ENCODE results near the gene CLCA2. TPM values are rescaled to one million over a fixed set of nuclear protein-coding genes. Genes with fewer than 3 reads are reported as not detected.

The CLCA2 gene
- total and polyA plus RNA-seq, 7 donors: 0.60 to 2.1 (median 0.60) TPM; not detected in 4

- H3K9me3 ChIP-seq: no peaks in the 10 kb centered on the region
- H3K4me3 ChIP-seq: no peak overlapping the region
- no peaks in the 10 kb centered on the region for H3K4me1 ChIP-seq
- H3K36me3 ChIP-seq: no peaks in the 10 kb centered on the region
- intact Hi-C loops (cut with DNase I): no loop called here
- TF ChIP-seq CTCF (IDR thresholded peaks at IDR 0.05): no peak
- no peak for TF ChIP-seq EP300 (IDR thresholded peaks at IDR 0.05)
- no peak for TF ChIP-seq POLR2AphosphoS5 (IDR thresholded peaks at IDR 0.05)
- no peak for TF ChIP-seq POLR2A (IDR thresholded peaks at IDR 0.05)
- WGBS, 2 donors: 77 to 85% methylated on average over 2 of the region's 2 CpGs
- no peak for DNase-seq
- no peaks in the 10 kb centered on the region for H3K27me3 ChIP-seq
- H3K27ac ChIP-seq: no peak overlapping the region
Measured at GRCh38 chr1:86466109-86466844, 42.3 kb downstream of the CLCA2 start.

- WGBS, 2 donors: 61 to 68% methylated on average over 4 of the region's 4 CpGs
- intact Hi-C loops (cut with DNase I): no loop called here
- no peak for TF ChIP-seq EP300 (IDR thresholded peaks at IDR 0.05)
- TF ChIP-seq POLR2AphosphoS5 (IDR thresholded peaks at IDR 0.05): no peak
- H3K36me3 ChIP-seq: no peaks in the 10 kb centered on the region
- H3K9me3 ChIP-seq: no peaks in the 10 kb centered on the region
- no peak overlapping the region for H3K27ac ChIP-seq
- H3K4me3 ChIP-seq: no peak overlapping the region
- no peaks in the 10 kb centered on the region for H3K4me1 ChIP-seq
- H3K27me3 ChIP-seq: no peaks in the 10 kb centered on the region
- no peak for DNase-seq
Measured at GRCh38 chr1:86466986-86467385, 43.0 kb downstream of the CLCA2 start.

GRCh38 chr1:86468501-86468977, 44.6 kb downstream of the CLCA2 start, which contains the start of gene CLCA1:
TSS of gene CLCA1 (plus strand) at chr1:86468927. CDS start at chr1:86468972, 45 bp downstream.
- intact Hi-C loops (cut with DNase I): no loop called here
- no peak within 1 kb of the TSS for H3K4me3 ChIP-seq
- DNase-seq: no peak

GRCh38 chr1:86470859-86471258, 46.9 kb downstream of the CLCA2 start:
- Histone ChIP-seq H3K36me3 (no peaks in the 10 kb centered on the region), H3K27ac (no peak overlapping the region), H3K4me3 (no peak overlapping the region), H3K4me1 (no peaks in the 10 kb centered on the region), H3K27me3 (no peaks in the 10 kb centered on the region), H3K9me3 (no peaks in the 10 kb centered on the region)
- intact Hi-C loops (cut with DNase I): loop anchor here (10.0 kb wide), 1 partner anchor 234 kb away; the partner anchor contains the start of gene SH3GLB1
- no peak for DNase-seq
- 85 to 88% methylated on average over 10 of the region's 10 CpGs for WGBS, 2 donors
- TF ChIP-seq EP300 (IDR thresholded peaks at IDR 0.05) (no peak), POLR2AphosphoS5 (IDR thresholded peaks at IDR 0.05) (no peak), CTCF (IDR thresholded peaks at IDR 0.05) (no peak), POLR2A (IDR thresholded peaks at IDR 0.05) (no peak)

More at GRCh38 chr1:86468501-86468977, 44.6 kb downstream of the CLCA2 start, which contains the start of gene CLCA1:
- Histone ChIP-seq H3K27ac (no peak within 1 kb of the TSS), H3K4me1 (no peaks in the 10 kb centered on the region), H3K36me3 (no peaks in the 10 kb centered on the region), H3K27me3 (no peaks in the 10 kb centered on the region), H3K9me3 (no peaks in the 10 kb centered on the region)
- 70 to 84% methylated on average over 7 of the region's 7 CpGs for WGBS, 2 donors
- TF ChIP-seq POLR2AphosphoS5 (IDR thresholded peaks at IDR 0.05) (no peak), EP300 (IDR thresholded peaks at IDR 0.05) (no peak), POLR2A (IDR thresholded peaks at IDR 0.05) (no peak), CTCF (IDR thresholded peaks at IDR 0.05) (no peak)

- no peaks in the 10 kb centered on the region for H3K36me3 ChIP-seq
- no peak overlapping the region for H3K4me3 ChIP-seq
- no peak for DNase-seq
- no peaks in the 10 kb centered on the region for H3K9me3 ChIP-seq
- no peaks in the 10 kb centered on the region for H3K27me3 ChIP-seq
- H3K4me1 ChIP-seq: no peaks in the 10 kb centered on the region
- H3K27ac ChIP-seq: no peak overlapping the region
- no peak for TF ChIP-seq CTCF (IDR thresholded peaks at IDR 0.05)
- TF ChIP-seq POLR2AphosphoS5 (IDR thresholded peaks at IDR 0.05): no peak
- no peak for TF ChIP-seq POLR2A (IDR thresholded peaks at IDR 0.05)
- TF ChIP-seq EP300 (IDR thresholded peaks at IDR 0.05): no peak
- intact Hi-C loops (cut with DNase I): loop anchor here (10.0 kb wide), 1 partner anchor 234 kb away; the partner anchor contains the start of gene SH3GLB1
Measured at GRCh38 chr1:86471291-86471690, 47.3 kb downstream of the CLCA2 start.

All from sigmoid colon (tissue), 7 donors.